Endothelial cell of umbilical vein (primary cell): ENCODE data around the gene CSTA.

Source experiments
- CTCF ChIP-seq, 2 donors: IDR thresholded peaks; 1 replicate in 1 of 2; 2 replicates in 1 of 2; pipeline ENCODE4 v1.5.1; 2011; ENCODE audit warnings: low read length in 2 of 2, mild to moderate bottlenecking in 2 of 2, moderate library complexity in 2 of 2, control low read depth in 1 of 2, inconsistent platforms in 1 of 2, low read depth in 1 of 2; ENCODE audit not compliant: insufficient read depth in 1 of 2; ENCODE audit errors: extremely low read depth in 1 of 2
- EZH2 ChIP-seq: IDR thresholded peaks from 2 replicates; pipeline ENCODE4 v1.6.1; 2012; ENCODE audit warnings: borderline replicate concordance, low read depth, mild to moderate bottlenecking, moderate library complexity, low read length, inconsistent platforms; ENCODE audit not compliant: severe bottlenecking
- FOS ChIP-seq: IDR thresholded peaks from 2 replicates; pipeline ENCODE4 v1.6.1; 2011; ENCODE audit warnings: mild to moderate bottlenecking, low read length, moderate library complexity, borderline replicate concordance; ENCODE audit not compliant: insufficient read depth
- JUN ChIP-seq: IDR thresholded peaks from 2 replicates; pipeline ENCODE4 v1.6.1; 2011; ENCODE audit warnings: borderline replicate concordance, low read depth; ENCODE audit not compliant: insufficient read length, insufficient read depth
- MAX ChIP-seq: IDR thresholded peaks from 2 replicates; pipeline ENCODE4 v1.6.1; 2011; ENCODE audit not compliant: insufficient read depth, insufficient read length
- MYC ChIP-seq: IDR thresholded peaks from one replicate; pipeline ENCODE4 v1.6.1; 2011; ENCODE audit warnings: mild to moderate bottlenecking, low read depth, low read length
- POLR2A ChIP-seq: IDR thresholded peaks from 2 replicates; pipeline ENCODE4 v1.6.1; 2012; ENCODE audit warnings: low read depth, mild to moderate bottlenecking, control low read depth, low read length
- POLR2AphosphoS5 ChIP-seq: IDR thresholded peaks from 2 replicates; pipeline ENCODE4 v1.6.1; 2012; ENCODE audit warnings: low read depth, mild to moderate bottlenecking, control low read depth, low read length, moderate library complexity; ENCODE audit not compliant: insufficient read depth

GRCh38 chr3:122343654-122344053 lies 18.6 kb downstream of the CSTA start:
- TF ChIP-seq JUN (no peak), CTCF (IDR thresholded peaks at IDR 0.05; ENCODE audit: extremely low read depth in 1 of 2, insufficient read depth in 1 of 2, low read depth in 1 of 2, low read length in 2 of 2) (no peak), POLR2A (no peak), MYC (no peak), POLR2AphosphoS5 (no peak), FOS (no peak), EZH2 (no peak), MAX (no peak)
